ENCODE data around the gene OR51B4. TPM values are rescaled to one million over a fixed set of nuclear protein-coding genes. Genes with fewer than 3 reads are reported as not detected.
"Not testable (repeated sequence)": the region's sequence is repeated elsewhere in the genome, so short reads cannot be mapped to it uniquely, and the experiment has no call there.

The OR51B4 gene
- polyA plus RNA-seq, 1 donor (not counting 4 experiments of a cell fraction or from before 2014, with no cell fraction given): not detected

- H4K20me1 ChIP-seq (ENCODE audit: control insufficient read depth, extremely low read depth, insufficient read depth, low read length): no peaks in the 10 kb centered on the region
- H3K4me2 ChIP-seq (ENCODE audit: control insufficient read depth, extremely low read depth, insufficient read depth, low read depth, low read length): no peak overlapping the region
- no peaks in the 10 kb centered on the region for H3K36me3 ChIP-seq (ENCODE audit: control insufficient read depth in 2 of 2, extremely low read depth in 1 of 2, insufficient read depth in 2 of 2, low read length in 2 of 2)
- no peak overlapping the region for H3K4me3 ChIP-seq (ENCODE audit: control insufficient read depth in 2 of 3, extremely low read depth in 1 of 3, insufficient read depth in 2 of 3, low read depth in 1 of 3, low read length in 3 of 3)
- no peaks in the 10 kb centered on the region for H3K4me1 ChIP-seq (ENCODE audit: control insufficient read depth, extremely low read depth, insufficient read depth, low read length)
- no peaks in the 10 kb centered on the region for H3K27me3 ChIP-seq (ENCODE audit: control insufficient read depth, extremely low read depth, insufficient read depth, low read length)
- no peak for DNase-seq (ENCODE audit: low read depth, low spot score)
- no peaks in the 10 kb centered on the region for H3K9me3 ChIP-seq (ENCODE audit: control insufficient read depth, low read depth, low read length)
- FAIRE-seq: no peak
- no peaks in the 10 kb centered on the region for H3K79me2 ChIP-seq (ENCODE audit: control insufficient read depth, insufficient read depth, low read length)
- H3K9ac ChIP-seq (ENCODE audit: control insufficient read depth, extremely low read depth, insufficient read depth, low read length): no peak overlapping the region
- H2AFZ ChIP-seq (ENCODE audit: control insufficient read depth, low read length): no peak overlapping the region
- dilution Hi-C loops (cut with MboI; ENCODE audit: extremely low pct_ligation_motif_present, low sequenced_read_pairs): no loop called here
- no peak overlapping the region for H3K27ac ChIP-seq (ENCODE audit: control insufficient read depth, insufficient read depth, low read length)
- TF ChIP-seq CTCF (optimal IDR thresholded peaks at IDR 0.05 in 1 of 3, IDR thresholded peaks at IDR 0.05 in 1 of 3, conservative IDR thresholded peaks at IDR 0.05 in 1 of 3; ENCODE audit: extremely low read depth in 1 of 3, insufficient read depth in 2 of 3, low read length in 3 of 3): no peak
- no peaks in the 10 kb centered on the region for H3K9me1 ChIP-seq (ENCODE audit: control insufficient read depth, extremely low read depth, insufficient read depth, low read length)
Measured at GRCh38 chr11:5317292-5317691, 15.5 kb upstream of the OR51B4 start.

GRCh38 chr11:5313326-5314023 lies 11.7 kb upstream of the OR51B4 start:
- H3K27ac ChIP-seq (ENCODE audit: control insufficient read depth, insufficient read depth, low read length); FAIRE-seq; H3K27me3 ChIP-seq (ENCODE audit: control insufficient read depth, extremely low read depth, insufficient read depth, low read length); H3K9ac ChIP-seq (ENCODE audit: control insufficient read depth, extremely low read depth, insufficient read depth, low read length); H3K4me2 ChIP-seq (ENCODE audit: control insufficient read depth, extremely low read depth, insufficient read depth, low read depth, low read length); H3K36me3 ChIP-seq (ENCODE audit: control insufficient read depth in 2 of 2, extremely low read depth in 1 of 2, insufficient read depth in 2 of 2, low read length in 2 of 2); H3K4me1 ChIP-seq (ENCODE audit: control insufficient read depth, extremely low read depth, insufficient read depth, low read length); DNase-seq (ENCODE audit: low read depth, low spot score); H3K9me3 ChIP-seq (ENCODE audit: control insufficient read depth, low read depth, low read length); H2AFZ ChIP-seq (ENCODE audit: control insufficient read depth, low read length); H3K4me3 ChIP-seq (ENCODE audit: control insufficient read depth in 2 of 3, extremely low read depth in 1 of 3, insufficient read depth in 2 of 3, low read depth in 1 of 3, low read length in 3 of 3); dilution Hi-C loops (cut with MboI; ENCODE audit: extremely low pct_ligation_motif_present, low sequenced_read_pairs); H3K79me2 ChIP-seq (ENCODE audit: control insufficient read depth, insufficient read depth, low read length); H3K9me1 ChIP-seq (ENCODE audit: control insufficient read depth, extremely low read depth, insufficient read depth, low read length); H4K20me1 ChIP-seq (ENCODE audit: control insufficient read depth, extremely low read depth, insufficient read depth, low read length): not testable (repeated sequence)

- TF ChIP-seq EZH2 (IDR thresholded peaks at IDR 0.05; ENCODE audit: low read length) (no peak), CTCF (optimal IDR thresholded peaks at IDR 0.05 in 1 of 3, IDR thresholded peaks at IDR 0.05 in 1 of 3, conservative IDR thresholded peaks at IDR 0.05 in 1 of 3; ENCODE audit: extremely low read depth in 1 of 3, insufficient read depth in 2 of 3, low read length in 3 of 3) (no peak)
- Histone ChIP-seq H3K9ac (ENCODE audit: control insufficient read depth, extremely low read depth, insufficient read depth, low read length) (no peak overlapping the region), H4K20me1 (ENCODE audit: control insufficient read depth, extremely low read depth, insufficient read depth, low read length) (no peaks in the 10 kb centered on the region), H3K4me3 (ENCODE audit: control insufficient read depth in 2 of 3, extremely low read depth in 1 of 3, insufficient read depth in 2 of 3, low read depth in 1 of 3, low read length in 3 of 3) (no peak overlapping the region), H3K79me2 (ENCODE audit: control insufficient read depth, insufficient read depth, low read length) (no peaks in the 10 kb centered on the region), H3K27ac (ENCODE audit: control insufficient read depth, insufficient read depth, low read length) (no peak overlapping the region), H3K27me3 (ENCODE audit: control insufficient read depth, extremely low read depth, insufficient read depth, low read length) (no peaks in the 10 kb centered on the region), H3K9me3 (ENCODE audit: control insufficient read depth, low read depth, low read length) (no peaks in the 10 kb centered on the region), H3K36me3 (ENCODE audit: control insufficient read depth in 2 of 2, extremely low read depth in 1 of 2, insufficient read depth in 2 of 2, low read length in 2 of 2) (no peaks in the 10 kb centered on the region), H3K9me1 (ENCODE audit: control insufficient read depth, extremely low read depth, insufficient read depth, low read length) (no peaks in the 10 kb centered on the region), H2AFZ (ENCODE audit: control insufficient read depth, low read length) (no peak overlapping the region), H3K4me1 (ENCODE audit: control insufficient read depth, extremely low read depth, insufficient read depth, low read length) (no peaks in the 10 kb centered on the region), H3K4me2 (ENCODE audit: control insufficient read depth, extremely low read depth, insufficient read depth, low read depth, low read length) (no peak overlapping the region)
- DNase-seq (ENCODE audit: low read depth, low spot score) (no peak), FAIRE-seq (no peak)
- dilution Hi-C loops (cut with MboI; ENCODE audit: extremely low pct_ligation_motif_present, low sequenced_read_pairs): no loop called here
Measured at GRCh38 chr11:5310423-5310822, 8.7 kb upstream of the OR51B4 start.
